ENCODE results near the gene TMEM41B.
"Not testable (repeated sequence)": the region's sequence is repeated elsewhere in the genome, so short reads cannot be mapped to it uniquely, and the experiment has no call there.

Gene TMEM41B

DNA sequence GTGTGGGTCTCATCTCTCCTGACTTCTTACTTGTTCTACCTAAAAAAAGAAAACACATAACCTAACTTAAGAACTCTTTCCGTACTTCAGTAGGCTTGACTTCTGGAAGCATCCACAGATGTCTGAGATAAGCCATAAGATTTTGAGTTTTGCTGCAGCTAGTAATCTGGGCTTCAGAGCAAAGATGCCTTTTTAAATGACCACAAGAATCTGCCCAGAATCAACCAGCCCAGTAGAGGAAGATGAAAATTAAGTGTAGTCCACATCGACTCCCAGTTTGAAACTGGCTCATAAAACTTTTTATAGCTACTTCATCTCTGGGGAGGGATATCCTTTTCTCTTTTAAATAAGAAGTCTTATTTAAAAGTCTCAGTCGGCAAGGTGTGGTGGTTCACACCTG, 60.0 kb downstream of the TMEM41B start:
- TF ChIP-seq, protein P1, sequence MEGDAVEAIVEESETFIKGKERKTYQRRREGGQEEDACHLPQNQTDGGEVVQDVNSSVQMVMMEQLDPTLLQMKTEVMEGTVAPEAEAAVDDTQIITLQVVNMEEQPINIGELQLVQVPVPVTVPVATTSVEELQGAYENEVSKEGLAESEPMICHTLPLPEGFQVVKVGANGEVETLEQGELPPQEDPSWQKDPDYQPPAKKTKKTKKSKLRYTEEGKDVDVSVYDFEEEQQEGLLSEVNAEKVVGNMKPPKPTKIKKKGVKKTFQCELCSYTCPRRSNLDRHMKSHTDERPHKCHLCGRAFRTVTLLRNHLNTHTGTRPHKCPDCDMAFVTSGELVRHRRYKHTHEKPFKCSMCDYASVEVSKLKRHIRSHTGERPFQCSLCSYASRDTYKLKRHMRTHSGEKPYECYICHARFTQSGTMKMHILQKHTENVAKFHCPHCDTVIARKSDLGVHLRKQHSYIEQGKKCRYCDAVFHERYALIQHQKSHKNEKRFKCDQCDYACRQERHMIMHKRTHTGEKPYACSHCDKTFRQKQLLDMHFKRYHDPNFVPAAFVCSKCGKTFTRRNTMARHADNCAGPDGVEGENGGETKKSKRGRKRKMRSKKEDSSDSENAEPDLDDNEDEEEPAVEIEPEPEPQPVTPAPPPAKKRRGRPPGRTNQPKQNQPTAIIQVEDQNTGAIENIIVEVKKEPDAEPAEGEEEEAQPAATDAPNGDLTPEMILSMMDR (IDR thresholded peaks at IDR 0.05; ENCODE audit: low read depth, low read length) = no peak
- DNase-seq = no peak
- Histone ChIP-seq H3K4me3 (ENCODE audit: low read depth, low read length) (no peak overlapping the region), H3K9me3 (ENCODE audit: severe bottlenecking) (no peaks in the 10 kb centered on the region), H3K27me3 (ENCODE audit: insufficient read depth, low read depth, severe bottlenecking) (no peaks in the 10 kb centered on the region), H3K27ac (no peak overlapping the region), H3K36me3 (peaks cover 3% of the 10 kb centered on the region)

DNA sequence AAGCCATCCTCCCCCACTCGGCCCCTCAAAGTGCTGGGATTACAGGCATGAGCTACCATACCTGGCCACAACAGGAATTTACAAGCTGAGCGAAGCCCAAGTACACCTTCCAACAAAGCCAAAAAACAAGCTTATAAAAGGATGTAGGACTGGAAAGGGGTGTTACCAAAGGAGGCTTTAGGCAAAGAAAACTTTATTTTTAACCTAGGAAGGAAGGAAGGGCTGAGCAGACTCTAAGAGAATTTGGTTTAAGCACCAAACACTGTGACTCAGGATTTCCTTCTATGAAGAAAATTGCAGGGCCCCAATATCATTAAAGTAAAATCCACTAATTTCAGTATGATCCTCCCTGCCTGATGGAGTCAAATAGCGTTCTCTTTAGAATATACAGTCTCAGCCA, 61.3 kb downstream of the TMEM41B start:
- Histone ChIP-seq H3K27ac (no peak overlapping the region), H3K9me3 (ENCODE audit: severe bottlenecking) (no peaks in the 10 kb centered on the region), H3K4me3 (ENCODE audit: low read depth, low read length) (no peak overlapping the region), H3K36me3 (no peaks in the 10 kb centered on the region; the same call in 1 of the 2 replicates), H3K27me3 (ENCODE audit: insufficient read depth, low read depth, severe bottlenecking) (no peaks in the 10 kb centered on the region)
- no peak for DNase-seq
- TF ChIP-seq, protein P1 (IDR thresholded peaks at IDR 0.05; ENCODE audit: low read depth, low read length) = no peak

DNA sequence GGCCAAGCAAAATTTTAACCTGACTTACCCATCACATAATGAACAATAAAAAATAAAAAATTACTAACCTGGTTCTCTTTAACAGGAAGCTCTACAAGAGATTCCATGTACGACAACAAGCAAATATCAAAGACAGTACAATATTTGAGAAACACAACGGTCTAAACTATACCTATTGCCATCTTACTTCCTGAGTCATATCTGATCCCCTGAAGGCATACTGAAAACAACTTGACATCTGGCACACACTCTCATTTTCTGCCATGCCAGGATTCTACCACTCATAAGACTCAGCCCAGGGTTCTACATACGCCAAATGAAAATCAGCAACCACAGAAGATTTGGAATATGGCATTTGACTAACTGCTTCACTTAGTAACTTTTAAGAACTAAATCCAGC, 63.1 kb downstream of the TMEM41B start:
- Histone ChIP-seq H3K27ac (no peak overlapping the region), H3K9me3 (ENCODE audit: severe bottlenecking) (no peaks in the 10 kb centered on the region)

DNA sequence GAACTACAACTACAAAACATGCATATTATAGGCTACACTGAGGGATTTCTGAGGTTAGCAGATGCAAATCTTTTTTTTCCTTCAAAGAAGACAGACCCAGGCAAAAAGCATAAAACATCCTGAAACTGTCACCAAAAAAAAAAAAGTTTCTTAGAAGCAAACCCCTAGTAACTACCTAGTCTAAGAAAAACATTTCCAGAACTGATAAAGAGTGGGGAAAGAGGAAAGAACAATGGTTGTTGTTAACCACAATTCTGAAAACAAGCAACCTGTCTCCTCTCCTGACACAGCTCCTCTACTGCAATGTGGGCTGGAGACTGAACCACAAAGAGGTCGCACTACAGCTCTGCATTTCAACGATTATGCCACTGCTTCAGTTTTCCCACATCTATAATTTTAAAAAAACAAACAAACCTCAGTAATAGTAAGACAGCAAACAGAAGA, 64.2 kb downstream of the TMEM41B start:
- DNase-seq = no peak
- TF ChIP-seq, protein P1 (IDR thresholded peaks at IDR 0.05; ENCODE audit: low read depth, low read length) = no peak
- no peaks in the 10 kb centered on the region; the same call in 1 of the 2 replicates for H3K36me3 ChIP-seq
- H3K9me3 ChIP-seq (ENCODE audit: severe bottlenecking) = no peaks in the 10 kb centered on the region
- no peak overlapping the region for H3K4me3 ChIP-seq (ENCODE audit: low read depth, low read length)
- H3K27ac ChIP-seq = no peak overlapping the region
- H3K27me3 ChIP-seq (ENCODE audit: insufficient read depth, low read depth, severe bottlenecking) = no peaks in the 10 kb centered on the region

More for the DNA sequence above, 63.1 kb downstream of the TMEM41B start:
- Histone ChIP-seq H3K4me3 (ENCODE audit: low read depth, low read length) (no peak overlapping the region), H3K27me3 (ENCODE audit: insufficient read depth, low read depth, severe bottlenecking) (no peaks in the 10 kb centered on the region), H3K36me3 (no peaks in the 10 kb centered on the region; the same call in 1 of the 2 replicates)
- TF ChIP-seq, protein P1 (IDR thresholded peaks at IDR 0.05; ENCODE audit: low read depth, low read length) = no peak
- DNase-seq = no peak

DNA sequence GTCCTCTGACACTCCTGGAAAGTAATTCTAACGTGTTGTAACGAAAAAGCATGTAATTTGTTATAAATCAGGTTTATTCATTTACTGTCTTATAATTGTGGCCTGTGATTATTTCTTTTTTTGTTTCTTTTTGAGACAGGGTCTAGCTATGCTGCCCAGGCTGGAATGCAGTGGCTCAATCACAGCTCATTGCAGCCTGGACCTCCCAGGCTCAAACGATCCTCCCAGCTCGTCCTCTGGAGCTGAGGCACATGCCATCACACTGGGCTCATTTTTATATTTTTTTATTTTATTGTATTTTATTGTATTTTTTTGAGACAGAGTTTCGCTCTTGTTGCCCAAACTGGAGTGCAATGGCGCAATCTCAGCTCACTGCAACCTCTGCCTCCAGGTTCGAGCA, 65.1 kb downstream of the TMEM41B start:
- TF ChIP-seq, protein P1 (IDR thresholded peaks at IDR 0.05; ENCODE audit: low read depth, low read length) = no peak
- H3K27ac ChIP-seq = no peak overlapping the region

DNA sequence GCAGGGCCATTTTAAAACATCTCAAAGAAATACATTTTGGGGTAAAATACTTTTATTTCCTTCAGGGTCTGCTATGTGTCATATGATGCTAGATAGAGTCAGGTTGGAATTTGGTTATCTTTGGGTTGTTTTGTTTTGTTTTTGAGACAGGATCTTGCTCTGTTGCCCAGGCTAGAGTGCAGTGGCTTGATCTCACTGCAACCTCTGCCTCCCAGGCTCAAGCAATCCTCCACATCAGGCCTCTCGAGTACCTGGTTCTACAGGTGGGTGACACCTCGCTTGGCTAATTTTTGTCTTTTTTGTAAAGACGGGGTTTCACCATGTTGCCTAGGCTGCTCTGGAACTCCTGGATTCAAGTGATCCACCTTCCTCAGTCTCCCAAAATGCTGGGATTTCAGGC, 66.5 kb downstream of the TMEM41B start:
- H3K27me3 ChIP-seq (ENCODE audit: insufficient read depth, low read depth, severe bottlenecking) = no peaks in the 10 kb centered on the region
- no peak for DNase-seq
- no peak overlapping the region for H3K27ac ChIP-seq
- no peaks in the 10 kb centered on the region for H3K9me3 ChIP-seq (ENCODE audit: severe bottlenecking)
- H3K36me3 ChIP-seq = no peaks in the 10 kb centered on the region
- H3K4me3 ChIP-seq (ENCODE audit: low read depth, low read length) = no peak overlapping the region
- TF ChIP-seq, protein P1 (IDR thresholded peaks at IDR 0.05; ENCODE audit: low read depth, low read length) = no peak

More for the DNA sequence above, 65.1 kb downstream of the TMEM41B start:
- Histone ChIP-seq H3K36me3 (no peaks in the 10 kb centered on the region), H3K9me3 (ENCODE audit: severe bottlenecking) (no peaks in the 10 kb centered on the region), H3K27me3 (ENCODE audit: insufficient read depth, low read depth, severe bottlenecking) (no peaks in the 10 kb centered on the region), H3K4me3 (ENCODE audit: low read depth, low read length) (no peak overlapping the region)
- no peak for DNase-seq

DNA sequence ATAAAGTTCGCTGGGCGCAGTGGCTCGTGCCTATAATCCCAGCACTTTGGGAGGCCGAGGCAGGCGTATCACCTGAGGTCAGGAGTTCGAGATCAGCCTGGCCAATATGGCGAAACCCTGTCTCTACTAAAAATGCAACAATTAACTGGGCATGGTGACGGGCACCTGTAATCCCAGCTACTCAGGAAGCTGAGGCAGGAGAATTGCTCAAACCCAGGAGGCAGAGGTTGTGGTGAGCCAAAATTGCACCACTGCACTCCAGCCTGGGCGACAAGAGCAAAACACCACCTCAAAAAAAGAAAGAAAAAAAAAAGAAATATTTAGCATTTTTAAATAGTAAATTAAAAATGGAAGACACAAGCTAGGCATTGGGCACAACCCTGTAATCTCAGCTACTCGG, 78.2 kb downstream of the TMEM41B start:
- not testable (repeated sequence) for H3K4me3 ChIP-seq (ENCODE audit: low read depth, low read length); H3K36me3 ChIP-seq; H3K27ac ChIP-seq; H3K27me3 ChIP-seq (ENCODE audit: insufficient read depth, low read depth, severe bottlenecking); H3K9me3 ChIP-seq (ENCODE audit: severe bottlenecking); DNase-seq
